HS-27A (cell line): ENCODE data around the gene LENG8.

ENCODE experiments used
- DNase-seq: peaks from one replicate; pipeline ENCODE4 v3.0.0-alpha.2; 2012; ENCODE audit warnings: low read depth, missing footprints

Gene LENG8

DNA sequence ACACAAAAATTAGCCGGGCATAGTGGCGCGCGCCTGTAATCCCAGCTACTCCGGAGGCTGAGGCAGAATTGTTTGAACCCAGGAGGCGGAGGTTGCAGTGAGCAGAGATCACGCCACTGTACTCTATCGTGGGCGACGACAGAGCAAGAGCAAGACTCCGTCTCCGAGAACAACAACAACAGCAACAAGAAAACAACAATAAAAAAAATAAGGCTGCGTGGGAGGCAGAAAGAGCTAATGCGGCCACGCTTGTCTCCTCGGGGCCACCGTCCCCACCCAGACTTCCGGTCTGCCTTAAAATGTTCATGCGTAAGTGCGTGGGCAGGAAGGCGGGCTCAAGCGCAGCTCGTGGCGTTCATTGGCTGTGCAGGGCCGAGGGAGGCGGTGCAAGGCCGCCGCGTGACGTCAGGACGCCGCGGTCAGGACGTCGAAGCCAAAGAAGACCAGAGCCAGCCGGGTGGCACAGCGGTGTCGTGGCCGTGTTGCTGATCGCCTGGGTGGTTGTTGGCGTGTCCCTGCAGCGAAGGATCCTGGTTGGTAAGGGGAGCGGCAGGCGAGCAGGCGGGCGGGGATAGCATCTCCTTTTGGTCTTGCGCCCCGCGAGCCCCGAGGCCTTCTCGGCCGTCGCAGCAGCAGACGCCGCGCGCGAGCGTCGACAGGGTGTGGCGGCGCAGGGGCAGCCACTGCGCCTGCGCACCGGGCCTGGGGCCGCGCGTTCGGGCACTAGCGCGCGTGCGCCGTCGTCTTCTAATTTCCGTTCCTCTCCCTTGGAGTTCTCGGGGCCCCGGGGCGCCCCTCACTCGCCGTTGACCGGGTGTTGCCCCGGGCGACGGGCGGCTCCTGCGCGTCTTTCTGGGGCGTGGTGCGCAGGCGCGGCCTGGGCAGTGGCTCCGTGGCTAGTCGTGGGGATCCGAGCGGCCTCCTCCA, at the start of gene LENG8:
Gene LENG8 (plus strand): TSS at position 426 of the 927 bp plus-strand sequence. CDS start 2,146 bp downstream, outside the sequence.
- peak; percentile 97 for DNase-seq

DNA sequence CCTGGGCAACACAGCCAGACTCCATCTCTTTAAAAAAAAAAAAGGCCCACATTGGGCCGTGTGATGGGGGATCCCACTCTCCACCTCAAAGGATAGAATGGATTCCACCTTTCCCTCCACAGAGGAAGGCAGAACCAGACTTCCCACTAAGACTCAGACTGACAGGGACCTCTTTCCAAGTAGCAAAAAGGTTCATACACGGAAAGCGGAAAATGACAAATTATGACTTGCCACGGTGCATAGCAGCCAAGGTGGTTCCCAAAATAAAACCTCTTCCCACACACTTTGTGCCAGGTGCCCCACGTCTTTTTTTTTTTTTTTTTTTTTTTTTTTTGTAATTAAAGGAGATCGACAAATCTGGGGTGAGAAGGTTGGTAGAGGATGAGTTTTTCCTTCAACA, 48.1 kb upstream of the LENG8 start:
- no peak for DNase-seq

DNA sequence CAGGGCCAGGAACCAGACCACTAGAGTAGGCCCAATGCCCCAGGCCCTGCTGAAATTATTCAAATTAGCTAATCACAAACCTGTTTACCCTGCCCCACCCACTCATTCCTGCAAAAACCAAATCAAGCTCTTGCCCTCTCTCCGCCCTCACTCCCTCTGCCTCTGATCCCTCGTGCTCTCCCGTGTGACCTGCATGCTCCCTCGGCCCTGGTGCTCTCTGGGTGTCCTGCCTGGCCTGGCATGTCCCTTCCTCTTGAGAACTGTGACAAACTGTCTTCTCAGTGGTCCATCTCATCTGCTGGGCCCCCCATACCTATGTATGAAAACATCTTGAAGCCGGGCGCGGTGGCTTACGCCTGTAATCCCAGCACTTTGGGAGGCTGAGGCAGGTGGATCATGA, 45.9 kb upstream of the LENG8 start:
- DNase-seq: no peak

DNA sequence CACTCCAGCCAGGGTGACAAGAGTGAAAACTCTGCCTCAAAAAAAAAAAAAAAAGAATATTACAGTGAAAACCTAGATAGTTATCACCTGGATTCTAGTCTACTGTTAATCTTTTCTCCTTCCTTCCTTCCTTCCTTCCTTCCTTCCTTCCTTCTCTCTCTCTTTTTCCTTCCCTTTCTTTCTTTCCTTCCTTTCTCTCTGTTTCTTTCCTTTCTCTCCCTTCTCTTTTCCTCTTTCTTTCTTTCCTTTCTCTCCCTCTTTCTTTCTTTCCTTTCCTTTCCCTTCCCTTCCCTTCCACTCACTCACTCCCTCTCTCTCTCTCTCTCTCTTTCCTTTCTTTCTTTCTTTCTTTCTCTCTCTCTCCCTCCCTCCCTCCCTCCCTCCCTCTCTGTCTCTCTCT, 43.4 kb upstream of the LENG8 start:
- DNase-seq: no peak

DNA sequence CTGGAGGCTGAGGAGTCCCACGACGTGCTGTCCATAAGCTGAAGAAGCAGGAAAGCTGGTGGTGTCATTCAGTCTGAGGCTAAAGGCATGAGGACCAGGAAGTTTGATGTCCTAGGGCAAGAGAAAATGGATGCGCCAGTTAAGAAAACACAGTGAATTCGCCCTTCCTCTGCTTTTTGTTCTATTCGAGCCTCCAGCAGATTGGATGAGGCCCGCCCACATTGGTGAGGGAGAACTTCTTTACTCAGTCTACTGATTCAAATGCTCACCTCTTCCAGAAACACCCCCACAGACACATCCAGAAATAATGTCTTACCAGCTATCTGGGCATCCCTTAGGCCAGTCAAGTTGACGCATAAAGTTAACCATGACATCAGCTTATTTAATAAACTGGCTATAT, 41.2 kb upstream of the LENG8 start:
- DNase-seq: no peak

DNA sequence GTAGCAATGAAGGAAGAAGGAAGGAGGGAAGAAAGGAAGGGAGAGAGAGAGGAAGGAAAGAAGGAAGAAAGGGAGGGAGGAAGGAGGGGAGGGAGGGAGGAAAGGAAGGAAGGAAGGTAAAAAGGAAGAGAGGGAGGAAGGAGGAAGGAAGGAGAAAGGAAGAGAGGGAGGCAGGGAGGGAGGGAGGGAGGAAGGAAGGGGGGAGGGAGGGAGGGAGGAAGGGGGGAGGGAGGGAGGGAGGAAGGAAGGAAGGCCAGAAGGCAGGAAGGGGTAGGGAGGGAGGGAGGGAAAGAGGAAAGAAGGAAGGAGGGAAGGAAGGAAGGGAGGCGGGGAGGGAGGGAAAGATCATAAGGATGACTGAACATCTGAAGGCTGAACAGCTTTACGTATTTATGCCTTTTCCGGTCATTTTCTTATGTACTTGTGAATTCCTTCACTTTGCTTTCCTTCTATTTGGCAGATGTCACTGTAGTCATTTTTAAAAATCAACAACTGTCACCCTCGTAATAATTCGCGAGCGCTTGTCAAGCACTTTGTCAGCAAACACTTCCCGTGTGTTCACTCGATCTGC, 40.5 kb upstream of the LENG8 start:
- no peak for DNase-seq

DNA sequence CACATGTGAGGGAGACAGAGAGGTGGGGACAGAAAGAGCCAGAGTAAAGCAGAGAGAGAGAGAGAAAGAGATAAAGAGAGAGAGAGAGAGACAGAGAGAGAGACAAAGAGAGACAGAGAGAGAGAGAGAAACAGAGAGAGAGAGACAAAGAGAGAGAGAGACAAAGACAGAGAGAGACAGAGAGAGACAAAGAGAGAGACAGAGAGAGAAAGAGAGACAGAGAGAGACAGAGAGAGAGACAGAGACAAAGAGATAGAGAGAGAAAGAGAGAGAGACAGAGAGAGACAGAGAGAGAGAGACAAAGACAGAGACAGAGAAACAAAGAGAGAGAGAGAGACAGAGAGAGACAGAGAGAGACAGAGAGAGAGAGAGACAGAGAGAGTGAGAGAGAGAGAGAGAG, 38.0 kb upstream of the LENG8 start:
- DNase-seq: no peak

DNA sequence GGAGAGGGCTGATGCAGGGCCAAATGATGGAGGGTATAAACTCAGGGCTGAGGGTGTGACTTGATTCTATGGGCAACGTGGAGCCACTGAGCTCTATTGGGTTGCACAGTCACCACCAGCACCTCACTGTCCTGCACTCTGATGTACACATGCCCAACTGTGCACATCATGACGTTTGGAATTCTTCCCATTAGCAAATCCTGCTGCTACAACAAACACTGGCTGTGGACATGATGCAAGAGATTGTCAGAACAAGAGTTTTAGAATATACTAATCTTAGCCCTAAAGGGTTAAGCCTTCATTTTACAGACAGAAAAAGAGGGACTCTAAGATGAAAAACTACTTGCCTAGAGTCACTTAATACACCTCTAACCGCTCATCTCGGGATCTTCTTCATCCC, 36.1 kb upstream of the LENG8 start:
- DNase-seq: no peak

DNA sequence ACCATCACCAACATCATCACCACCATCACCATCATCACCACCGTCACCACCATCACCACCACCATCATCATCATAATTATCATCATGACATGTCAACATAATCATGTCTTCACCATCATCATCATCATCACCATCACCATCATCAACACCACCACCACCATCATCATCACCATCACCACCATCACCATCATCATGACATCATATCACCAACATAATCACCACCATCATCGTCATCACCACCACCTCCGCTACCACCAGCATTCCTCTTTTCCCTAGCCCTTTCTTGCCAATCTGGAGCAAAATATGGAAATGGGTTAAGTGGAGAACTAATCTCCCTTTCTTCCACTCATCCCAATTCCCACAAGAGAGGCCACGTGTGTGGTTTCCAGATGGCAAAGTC, 34.8 kb upstream of the LENG8 start:
- DNase-seq: no peak

DNA sequence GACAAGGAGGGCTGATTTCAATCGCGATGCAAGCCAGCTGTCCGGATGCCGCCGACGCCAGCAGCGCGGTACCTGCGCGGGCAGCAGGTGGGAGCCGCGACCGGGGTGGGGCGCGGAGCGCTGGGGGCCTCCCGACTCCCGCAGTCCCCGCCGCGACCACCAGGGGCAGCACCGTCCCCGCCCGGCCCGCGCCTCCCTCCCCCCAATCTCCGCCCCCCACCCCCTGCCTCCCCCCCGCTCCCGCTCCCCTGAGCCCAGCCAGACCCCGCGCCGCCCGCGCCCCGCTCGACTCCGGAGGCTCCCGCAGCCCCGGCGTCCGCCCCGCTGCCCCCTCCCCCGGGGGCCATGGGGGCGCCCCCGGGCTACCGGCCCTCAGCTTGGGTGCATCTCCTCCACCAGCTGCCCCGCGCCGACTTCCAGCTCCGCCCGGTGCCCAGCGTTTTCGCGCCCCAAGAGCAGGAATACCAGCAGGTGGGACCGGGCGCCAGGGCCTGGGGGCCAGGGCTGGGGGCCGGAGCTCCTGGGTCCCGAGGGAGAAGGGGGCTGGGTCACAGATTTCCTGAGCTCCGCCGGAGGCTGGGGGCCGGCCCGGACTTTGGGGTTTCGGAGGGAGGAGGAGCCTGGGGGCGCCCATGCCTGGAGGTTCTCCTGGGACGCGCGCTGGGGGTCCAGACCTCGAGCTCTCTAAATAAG, 33.6 kb upstream of the LENG8 start, which contains the start of gene TTYH1:
Gene TTYH1 (plus strand): TSS at position 257 of the 693 bp plus-strand sequence. CDS start 89 bp downstream, at position 346.
- no peak for DNase-seq

DNA sequence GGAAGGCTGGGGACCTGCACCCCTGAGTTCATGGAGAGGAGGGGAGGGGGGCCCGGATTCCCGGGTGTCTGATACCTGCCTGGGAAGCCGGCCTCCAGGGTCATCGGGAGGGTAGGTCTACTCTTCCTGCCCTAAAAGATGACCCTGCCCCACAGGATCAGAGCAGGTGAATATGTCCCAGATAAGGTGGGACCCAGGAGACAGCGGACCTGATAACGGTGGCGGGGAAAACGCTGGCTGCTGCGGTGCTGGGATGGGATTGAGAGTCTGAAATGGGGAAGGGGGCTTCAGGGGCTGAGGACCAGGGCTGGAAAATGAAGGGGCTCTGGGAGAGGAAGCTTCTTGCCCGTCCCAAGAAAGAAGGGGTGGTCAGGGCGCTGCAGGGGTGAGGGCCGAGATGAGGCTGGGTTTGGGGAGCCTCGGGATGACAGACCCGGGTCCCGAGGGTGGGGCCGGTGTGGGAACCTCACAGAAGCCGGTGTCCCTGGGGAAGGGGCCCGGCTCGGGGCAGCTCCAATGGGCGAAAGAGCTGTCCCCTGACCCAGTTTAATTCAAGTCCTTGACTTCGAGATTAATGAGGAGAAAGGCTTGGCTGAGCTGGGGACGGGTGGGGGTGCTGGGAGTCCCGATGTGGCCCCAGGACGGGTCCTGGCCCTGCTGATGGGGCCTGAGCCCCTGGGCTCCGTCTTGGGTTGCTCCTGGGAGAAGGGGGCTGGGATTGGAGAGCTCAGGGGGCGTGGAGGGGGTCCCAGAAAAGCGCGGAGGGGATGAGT, 32.9 kb upstream of the LENG8 start:
- no peak for DNase-seq

DNA sequence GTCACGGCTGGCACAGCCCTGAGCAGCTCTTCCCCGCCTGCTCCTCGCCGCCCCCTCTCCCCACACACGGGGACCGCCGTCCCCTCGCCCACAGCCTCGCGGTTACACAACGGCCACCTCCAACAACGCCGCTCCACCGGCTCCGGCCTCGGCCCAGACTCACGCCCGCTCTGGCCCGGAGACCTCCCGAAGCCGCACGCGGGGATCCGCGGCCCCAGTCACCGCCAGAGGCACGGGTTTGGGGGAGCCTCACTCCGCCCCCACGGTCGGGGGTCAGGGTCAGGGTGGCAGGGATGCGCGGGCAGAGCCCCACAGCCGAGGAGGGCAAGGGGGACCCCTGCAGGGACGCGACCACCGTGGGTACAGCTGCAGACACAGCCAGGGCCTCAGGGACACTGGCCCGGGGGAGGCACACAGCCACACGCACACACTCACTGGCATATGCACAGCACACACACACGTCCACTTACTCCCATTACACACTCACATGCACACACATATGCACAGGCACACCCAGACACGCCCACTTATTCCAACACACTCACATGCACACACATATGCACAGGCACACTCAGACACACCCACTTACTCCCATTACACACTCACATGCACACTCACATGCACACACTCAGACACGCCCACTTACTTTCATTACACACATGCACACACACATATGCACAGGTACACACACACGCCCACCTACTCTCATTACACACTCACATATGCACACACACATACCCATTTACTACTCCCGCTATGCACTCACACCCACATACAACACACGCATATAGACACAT, 32.1 kb upstream of the LENG8 start:
- DNase-seq: no peak

DNA sequence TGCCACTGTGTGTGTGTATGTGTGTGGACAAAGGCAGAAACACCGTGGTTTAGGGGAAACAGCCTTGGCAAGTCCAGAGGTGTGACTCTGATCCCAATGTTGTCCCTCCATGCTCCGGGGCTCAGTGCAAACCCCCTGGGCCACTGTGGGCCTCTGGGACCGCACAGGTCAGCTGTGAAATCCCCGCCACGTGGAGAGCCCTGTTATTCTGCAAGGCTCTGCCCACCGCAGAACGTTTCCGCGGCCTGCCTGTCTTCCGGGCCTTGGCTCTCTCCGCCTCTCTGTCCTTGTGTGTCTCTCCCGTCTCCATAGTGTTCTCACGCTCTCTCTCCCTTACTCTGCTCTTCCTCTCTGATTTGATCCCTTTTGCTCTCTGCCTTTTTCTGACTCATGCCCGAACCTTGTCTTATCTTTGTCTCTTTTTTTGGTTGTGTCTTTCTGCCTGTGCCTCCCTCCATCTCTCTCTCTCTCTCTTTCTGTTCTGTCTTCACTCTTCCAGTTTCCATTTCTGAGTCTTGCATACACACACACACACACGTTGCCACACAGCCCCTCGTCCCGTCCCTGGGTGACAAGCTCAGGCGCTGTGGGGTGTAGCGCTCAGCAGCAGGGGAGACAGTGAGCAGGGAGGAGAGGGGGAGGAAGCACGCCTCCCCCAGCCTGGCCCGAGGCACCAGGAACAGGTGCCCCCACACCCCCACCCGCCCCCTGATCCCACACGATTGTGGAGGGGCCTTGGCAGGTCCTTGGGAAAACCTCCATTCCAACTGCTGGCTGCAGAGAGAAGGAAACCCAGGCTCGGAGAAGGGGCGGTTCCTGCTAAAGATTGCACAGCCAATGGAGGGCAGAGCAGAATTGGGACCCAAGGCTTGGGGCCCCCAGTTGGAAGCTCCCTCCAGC, 30.7 kb upstream of the LENG8 start:
- no peak for DNase-seq

DNA sequence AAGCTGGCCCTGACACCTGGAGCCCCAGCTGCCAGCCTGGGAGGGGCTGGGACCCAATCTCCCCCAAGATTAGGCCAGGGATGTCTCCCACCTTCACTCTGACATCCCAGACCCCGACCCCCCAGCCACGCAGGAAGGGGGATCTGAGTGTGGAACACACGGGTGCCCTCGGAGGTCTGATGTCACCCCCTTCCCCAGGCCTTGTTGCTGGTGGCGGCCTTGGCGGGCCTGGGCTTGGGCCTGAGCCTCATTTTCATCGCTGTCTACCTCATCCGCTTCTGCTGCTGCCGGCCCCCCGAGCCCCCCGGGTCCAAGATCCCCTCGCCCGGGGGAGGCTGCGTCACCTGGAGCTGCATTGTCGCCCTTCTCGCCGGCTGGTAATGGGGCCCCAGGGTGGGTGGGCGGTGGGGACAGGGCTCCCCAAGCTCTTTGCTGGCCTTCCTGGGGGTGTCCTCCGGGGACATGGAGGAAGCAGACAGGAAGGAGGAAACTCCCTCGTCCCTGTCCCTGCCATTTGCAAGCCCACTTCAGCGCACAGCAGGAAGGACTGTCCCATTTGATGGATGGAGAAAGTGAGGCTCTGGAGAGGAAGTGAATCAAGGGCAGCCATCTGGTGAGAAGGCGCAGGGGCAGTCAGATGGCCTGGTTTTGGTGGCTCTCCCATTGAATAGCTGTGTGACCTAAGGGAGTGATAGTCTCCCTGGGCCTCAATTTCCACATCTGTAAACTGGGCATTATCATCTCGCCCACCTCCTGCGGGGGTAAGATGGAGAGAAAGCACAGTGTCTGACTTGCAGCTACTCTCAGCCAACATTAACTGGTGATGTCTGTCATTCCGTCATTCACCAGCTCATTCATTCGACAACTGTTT, 29.8 kb upstream of the LENG8 start:
- no peak for DNase-seq

DNA sequence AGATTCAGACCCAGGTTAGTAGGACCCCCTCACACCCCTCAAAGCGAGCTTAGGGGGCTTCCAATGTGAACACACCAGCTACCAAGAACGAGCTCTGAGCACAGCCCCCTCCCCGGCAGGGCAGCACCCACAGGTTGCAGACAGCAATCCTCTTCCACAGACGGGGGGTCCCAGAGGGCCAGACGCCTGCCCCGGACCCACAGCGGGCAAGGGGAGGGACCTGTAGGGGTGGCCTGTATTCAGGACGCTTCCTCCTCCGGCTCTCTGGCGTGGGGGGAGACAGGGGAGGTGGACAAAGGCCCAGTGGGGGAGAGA, 29.0 kb upstream of the LENG8 start:
- no peak for DNase-seq

DNA sequence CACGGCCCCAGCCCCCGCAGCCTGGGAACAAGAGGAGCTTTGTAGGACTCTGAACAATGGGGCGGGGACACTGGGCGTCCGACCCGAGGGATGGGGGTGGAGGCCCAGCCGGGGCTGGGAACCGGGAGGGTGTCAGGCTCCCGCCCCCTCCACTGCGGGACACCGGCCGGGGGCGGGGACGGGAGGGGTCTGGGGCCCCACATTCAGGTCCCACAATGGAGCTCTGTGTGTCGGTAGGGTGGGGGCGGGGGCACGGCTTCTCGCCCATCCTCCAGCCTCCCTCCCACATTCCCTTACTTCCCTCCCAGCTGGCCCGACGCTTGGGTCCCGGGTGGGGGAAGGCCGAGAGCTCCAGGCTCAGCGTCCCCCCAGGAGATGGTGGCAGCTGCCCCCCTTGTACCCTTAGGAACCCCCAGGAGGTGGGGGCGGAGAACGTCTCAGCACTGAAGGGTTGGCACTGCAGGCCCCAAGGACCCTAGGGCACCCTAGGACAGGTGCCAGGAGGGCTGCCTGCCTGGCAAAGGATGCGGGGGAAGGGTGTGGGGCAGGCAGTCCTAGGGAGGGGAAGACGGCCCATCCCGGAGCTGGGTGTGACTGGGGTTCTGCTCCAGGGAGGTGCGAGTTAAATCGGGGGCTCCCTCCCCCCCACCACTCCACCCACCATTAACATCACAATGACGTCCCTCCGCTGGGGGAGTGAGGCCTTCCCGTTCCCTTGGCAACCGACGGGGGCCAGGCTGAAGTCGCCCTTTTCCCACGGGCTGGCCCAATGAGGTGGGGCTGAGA, 28.4 kb upstream of the LENG8 start:
- no peak for DNase-seq

DNA sequence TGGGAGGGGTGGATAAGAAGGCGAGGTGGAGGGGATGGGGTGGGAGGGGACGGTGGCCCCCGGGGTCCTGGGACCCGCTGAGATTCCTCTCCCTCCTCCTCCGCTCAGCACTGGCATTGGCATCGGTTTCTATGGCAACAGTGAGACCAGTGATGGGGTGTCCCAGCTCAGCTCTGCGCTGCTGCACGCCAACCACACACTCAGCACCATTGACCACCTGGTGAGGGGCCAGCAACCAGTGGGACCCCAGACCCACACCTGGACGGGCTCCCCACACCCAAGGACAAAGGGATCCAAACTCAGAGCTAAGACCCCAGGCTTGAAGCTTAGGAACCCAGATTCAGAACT, 27.9 kb upstream of the LENG8 start:
- DNase-seq: no peak

DNA sequence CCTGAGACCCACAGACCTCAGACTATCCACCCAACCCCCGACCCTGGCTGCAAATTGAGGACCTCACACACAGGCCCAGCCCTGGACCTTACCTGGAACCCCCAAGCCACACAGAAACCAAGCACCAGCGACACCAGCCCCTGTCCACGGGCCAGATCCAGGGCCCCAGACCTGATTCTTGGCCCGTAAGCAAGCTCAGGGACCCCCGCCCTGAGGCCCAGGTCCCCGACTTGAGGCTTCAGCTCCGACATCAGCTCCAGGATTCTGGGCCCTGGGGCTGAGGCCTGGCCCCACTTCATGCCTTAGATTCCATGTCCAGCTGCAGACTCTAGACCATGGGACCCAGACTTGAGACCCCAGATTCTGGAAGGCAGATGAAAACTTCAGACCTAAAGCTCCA, 27.5 kb upstream of the LENG8 start:
- DNase-seq: no peak

DNA sequence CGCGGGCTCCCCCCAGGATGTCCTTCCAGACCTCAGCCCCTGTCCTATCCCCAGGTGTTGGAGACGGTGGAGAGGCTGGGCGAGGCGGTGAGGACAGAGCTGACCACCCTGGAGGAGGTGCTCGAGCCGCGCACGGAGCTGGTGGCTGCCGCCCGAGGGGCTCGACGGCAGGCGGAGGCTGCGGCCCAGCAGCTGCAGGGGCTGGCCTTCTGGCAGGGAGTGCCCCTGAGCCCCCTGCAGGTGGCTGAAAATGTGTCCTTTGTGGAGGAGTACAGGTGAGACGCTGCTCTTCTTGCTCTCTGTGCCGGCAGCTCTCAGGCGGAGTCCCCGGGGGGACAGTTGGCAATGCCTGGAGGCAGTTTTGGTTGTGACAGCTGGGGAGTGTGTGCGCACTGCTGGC, 26.9 kb upstream of the LENG8 start:
- no peak for DNase-seq
